ENCODE data around the gene APOL1.

GRCh38 chr22:36294293-36294620 lies 41.3 kb downstream of the APOL1 start:
- TF ChIP-seq POLR2AphosphoS5 (IDR thresholded peaks at IDR 0.05; ENCODE audit: low read depth, low read length) (no peak), SPI1 (IDR thresholded peaks at IDR 0.05; ENCODE audit: low read depth, low read length) (no peak), POLR2A (IDR thresholded peaks at IDR 0.05; ENCODE audit: low read depth, low read length) (no peak)

Measured in GM12891 (cell line).